Measurements from ENCODE around the gene ZNF112.
"Not testable (repeated sequence)": the region's sequence is repeated elsewhere in the genome, so short reads cannot be mapped to it uniquely, and the experiment has no call there.

The ZNF112 gene

GRCh38 chr19:44344255-44344654 lies 12.2 kb downstream of the ZNF112 start:
- no peak overlapping the region for H3K27ac ChIP-seq
- no peak overlapping the region for H3K4me2 ChIP-seq
- no peak overlapping the region for H3K9ac ChIP-seq
- no peaks in the 10 kb centered on the region for H4K20me1 ChIP-seq
- H3K27me3 ChIP-seq, result no peaks in the 10 kb centered on the region
- peaks cover 14 to 23% (median 18%) of the 10 kb centered on the region in 11 experiments; a peak in 21 of 22 replicates for H3K9me3 ChIP-seq (replicated peaks in 1 of 11)
- H3K4me1 ChIP-seq, result peaks cover 0 to 6% (median 0%) of the 10 kb centered on the region in 10 experiments; a peak in 2 of 20 replicates
- TF ChIP-seq Cebpa-rat (IDR thresholded peaks at IDR 0.05), result no peak
- H3K4me3 ChIP-seq, result no peak overlapping the region
- H3K36me3 ChIP-seq, result no peaks in the 10 kb centered on the region

DNA sequence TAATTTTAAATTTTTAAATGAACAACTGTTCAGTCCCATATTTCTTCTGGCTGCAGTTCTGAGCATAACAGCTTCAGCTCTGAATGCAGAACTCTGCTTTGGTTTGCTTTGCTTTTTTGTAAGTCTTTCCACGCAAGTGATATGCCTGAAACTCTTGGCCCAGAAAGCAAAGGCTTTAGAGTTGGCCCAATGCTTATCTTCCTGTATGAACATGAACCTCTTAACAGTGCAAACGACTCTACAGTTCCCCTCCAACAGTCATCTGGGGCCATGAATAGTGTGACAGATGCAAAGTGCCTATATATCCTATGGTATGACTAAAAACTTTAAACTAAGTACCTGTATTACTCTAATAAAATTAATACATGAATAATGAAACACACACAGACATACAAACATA lies 14.7 kb downstream of the ZNF112 start:
- Histone ChIP-seq H3K4me2 (no peak overlapping the region), H4K20me1 (no peaks in the 10 kb centered on the region), H3K4me1 (peaks cover 0 to 6% (median 0%) of the 10 kb centered on the region in 10 experiments; a peak in 2 of 20 replicates), H3K9ac (no peak overlapping the region), H3K27me3 (no peaks in the 10 kb centered on the region), H3K9me3 (replicated peaks in 1 of 11) (peaks cover 11 to 24% (median 15%) of the 10 kb centered on the region in 11 experiments), H3K27ac (no peak overlapping the region), H3K36me3 (no peaks in the 10 kb centered on the region), H3K4me3 (no peak overlapping the region)
- TF ChIP-seq Cebpa-rat (IDR thresholded peaks at IDR 0.05), result no peak

DNA sequence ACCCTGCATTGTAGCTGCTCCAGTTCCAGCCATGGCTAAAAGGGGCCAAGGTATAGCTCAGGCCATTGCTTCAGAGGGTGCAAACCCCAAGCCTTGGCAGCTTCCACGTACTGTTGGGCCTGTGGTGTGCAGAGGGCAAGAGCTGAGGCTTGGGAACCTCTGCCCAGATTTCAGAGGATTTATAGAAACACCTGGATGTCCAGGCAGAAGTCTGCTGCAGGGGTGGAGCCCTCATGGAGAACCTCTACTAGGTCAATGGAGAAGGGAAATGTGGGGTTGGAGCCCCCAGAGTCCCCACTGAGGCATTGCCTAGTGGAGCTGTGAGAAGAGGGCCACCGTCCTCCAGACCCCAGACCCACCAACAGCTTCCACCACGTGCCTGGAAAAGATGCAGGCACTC lies 21.8 kb downstream of the ZNF112 start:
- H4K20me1 ChIP-seq, H3K4me2 ChIP-seq, H3K4me1 ChIP-seq, H3K27ac ChIP-seq, H3K27me3 ChIP-seq, H3K9ac ChIP-seq: not testable (repeated sequence)
- H3K36me3 ChIP-seq, result peaks cover 0 to 16% (median 0%) of the 10 kb centered on the region in 11 experiments; a peak in 5 of 22 replicates
- peaks cover 80 to 95% (median 86%) of the 10 kb centered on the region in 11 experiments for H3K9me3 ChIP-seq (replicated peaks in 1 of 11)
- peak overlapping the region in 7 of 10 experiments; percentile 6 to 41 (median 31); a peak in 7 of 20 replicates for H3K4me3 ChIP-seq

DNA sequence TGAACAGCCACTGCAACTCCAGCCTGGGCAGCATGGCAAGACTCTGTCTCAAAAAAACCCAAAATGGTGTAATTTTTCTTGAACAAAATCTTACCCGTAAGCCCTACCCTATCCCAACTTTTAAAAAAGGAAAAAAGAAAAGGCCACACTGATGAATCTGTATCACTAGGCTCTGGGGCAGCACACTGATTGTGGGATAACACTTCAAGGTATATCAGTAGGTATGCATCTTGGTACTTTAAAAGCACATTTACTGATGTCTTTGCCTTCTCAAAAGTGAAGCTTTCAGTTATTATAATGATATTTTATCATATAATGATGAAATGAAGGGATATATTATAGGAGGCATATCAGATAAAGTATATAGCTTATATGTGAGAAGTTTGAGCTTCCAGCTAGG lies 24.3 kb downstream of the ZNF112 start:
- Histone ChIP-seq H3K9me3 (replicated peaks in 1 of 11) (peaks cover 69 to 99% (median 90%) of the 10 kb centered on the region in 11 experiments), H3K36me3 (peaks cover 0 to 16% (median 0%) of the 10 kb centered on the region in 11 experiments; a peak in 5 of 22 replicates), H3K27ac (no peak overlapping the region), H4K20me1 (no peaks in the 10 kb centered on the region), H3K4me2 (no peak overlapping the region), H3K27me3 (no peaks in the 10 kb centered on the region), H3K4me3 (no peak overlapping the region), H3K4me1 (no peaks in the 10 kb centered on the region), H3K9ac (no peak overlapping the region)
- no peak for TF ChIP-seq Cebpa-rat (IDR thresholded peaks at IDR 0.05)

GRCh38 chr19:44315883-44316282 lies 40.6 kb downstream of the ZNF112 start:
- Histone ChIP-seq H3K4me2 (no peak overlapping the region), H3K36me3 (no peaks in the 10 kb centered on the region), H3K9ac (no peak overlapping the region), H3K9me3 (replicated peaks in 1 of 11) (peaks cover 6 to 24% (median 11%) of the 10 kb centered on the region in 11 experiments; a peak in 19 of 22 replicates), H3K27me3 (no peaks in the 10 kb centered on the region), H3K4me3 (no peak overlapping the region), H3K27ac (no peak overlapping the region), H4K20me1 (no peaks in the 10 kb centered on the region), H3K4me1 (peaks cover 0 to 6% (median 4%) of the 10 kb centered on the region in 10 experiments; a peak in 9 of 20 replicates)
- TF ChIP-seq Cebpa-rat (IDR thresholded peaks at IDR 0.05), result no peak

DNA sequence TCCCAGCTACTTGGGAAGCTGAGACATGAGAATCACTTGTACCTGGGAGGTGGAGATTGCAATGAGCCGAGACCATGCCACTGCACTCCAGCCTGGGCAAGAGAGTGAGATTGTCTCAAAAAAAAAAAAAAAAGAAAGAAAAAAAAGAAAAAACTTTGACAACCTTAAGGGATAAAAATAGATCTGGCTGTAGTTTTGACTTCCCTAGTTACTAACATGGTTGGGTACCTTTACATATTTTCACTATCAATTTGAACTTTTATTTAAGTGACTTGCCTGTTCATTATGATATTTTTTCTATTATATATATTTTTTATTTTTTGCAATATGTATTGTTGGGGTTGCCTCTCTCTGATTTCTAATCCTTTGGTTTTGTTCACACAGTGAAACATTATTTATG lies 43.2 kb downstream of the ZNF112 start:
- Histone ChIP-seq H3K27me3 (no peaks in the 10 kb centered on the region), H3K4me2 (peak overlapping the region in 3 of 11 experiments; percentile 9 to 26 (median 23); a peak in 2 of 22 replicates)
- TF ChIP-seq Cebpa-rat (IDR thresholded peaks at IDR 0.05), result no peak

GRCh38 chr19:44308011-44308410 lies 48.5 kb downstream of the ZNF112 start:
- H3K4me3 ChIP-seq, result no peak overlapping the region
- no peaks in the 10 kb centered on the region for H4K20me1 ChIP-seq
- H3K9me3 ChIP-seq (replicated peaks in 1 of 11), result peaks cover 0 to 54% (median 14%) of the 10 kb centered on the region in 11 experiments; a peak in 11 of 22 replicates
- H3K9ac ChIP-seq, result no peak overlapping the region
- peaks cover 9 to 16% (median 14%) of the 10 kb centered on the region in 10 experiments; a peak in 19 of 20 replicates for H3K4me1 ChIP-seq
- no peak overlapping the region for H3K4me2 ChIP-seq
- no peak for TF ChIP-seq Cebpa-rat (IDR thresholded peaks at IDR 0.05)
- H3K27ac ChIP-seq, result peak overlapping the region in 1 of 11 experiments; percentile 30; a peak in 2 of 22 replicates
- no peaks in the 10 kb centered on the region for H3K36me3 ChIP-seq
- no peaks in the 10 kb centered on the region for H3K27me3 ChIP-seq

More for the DNA sequence above, 43.2 kb downstream of the ZNF112 start:
- H3K9ac ChIP-seq, result no peak overlapping the region
- no peaks in the 10 kb centered on the region for H3K36me3 ChIP-seq
- no peaks in the 10 kb centered on the region for H4K20me1 ChIP-seq
- peaks cover 0 to 6% (median 4%) of the 10 kb centered on the region in 10 experiments; a peak in 9 of 20 replicates for H3K4me1 ChIP-seq
- no peak overlapping the region for H3K4me3 ChIP-seq
- H3K9me3 ChIP-seq (replicated peaks in 1 of 11), result peaks cover 0 to 35% (median 9%) of the 10 kb centered on the region in 11 experiments; a peak in 13 of 22 replicates
- no peak overlapping the region for H3K27ac ChIP-seq

DNA sequence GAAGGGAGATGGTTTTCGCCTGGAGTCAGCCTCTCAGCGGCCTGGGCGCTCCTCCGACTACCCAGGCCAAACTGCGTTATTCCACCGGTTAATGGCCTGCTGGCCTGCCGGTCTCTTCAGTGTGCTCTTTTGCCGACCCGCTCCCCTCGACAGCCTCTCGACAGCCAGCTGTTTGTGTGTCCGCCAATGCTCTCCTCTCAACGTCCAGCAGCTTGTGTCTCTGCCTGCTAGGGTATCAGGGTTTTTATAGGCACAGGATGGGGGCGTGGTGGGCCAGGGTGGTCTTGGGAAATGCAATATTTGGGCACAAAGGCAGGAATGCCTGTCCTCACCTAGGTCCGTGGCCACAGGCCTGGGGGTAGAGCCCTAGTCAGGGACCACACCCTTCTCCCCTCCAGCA lies 50.2 kb downstream of the ZNF112 start:
- no peak overlapping the region for H3K9ac ChIP-seq
- no peaks in the 10 kb centered on the region for H3K27me3 ChIP-seq
- H3K9me3 ChIP-seq (replicated peaks in 1 of 11), result peaks cover 0 to 46% (median 14%) of the 10 kb centered on the region in 11 experiments; a peak in 11 of 22 replicates
- H3K36me3 ChIP-seq, result peaks cover 7 to 13% (median 13%) of the 10 kb centered on the region in 11 experiments; a peak in 21 of 22 replicates
- H3K27ac ChIP-seq, result no peak overlapping the region
- no peaks in the 10 kb centered on the region for H4K20me1 ChIP-seq
- H3K4me1 ChIP-seq, result peaks cover 9 to 13% (median 11%) of the 10 kb centered on the region in 10 experiments; a peak in 19 of 20 replicates
- no peak overlapping the region for H3K4me3 ChIP-seq
- TF ChIP-seq Cebpa-rat (IDR thresholded peaks at IDR 0.05), result no peak
- no peak overlapping the region for H3K4me2 ChIP-seq

DNA sequence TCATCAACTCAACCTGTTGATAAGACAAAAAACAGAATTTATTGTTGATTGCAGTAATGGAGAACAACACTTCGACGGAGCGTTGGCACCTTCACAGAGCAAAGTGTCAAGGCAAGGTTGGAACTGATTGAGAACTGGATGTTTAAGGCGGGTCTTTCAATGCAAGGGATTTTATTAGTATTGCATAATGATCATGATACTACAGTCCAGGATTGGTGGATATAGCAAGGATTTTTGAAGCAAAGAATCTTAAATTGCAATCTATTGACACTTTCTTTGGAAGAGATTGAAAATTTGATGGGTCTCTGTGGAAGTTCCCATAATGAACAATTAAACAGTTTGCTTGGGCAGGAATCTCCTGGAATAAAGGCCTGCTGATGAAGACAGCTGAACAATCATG lies 51.0 kb downstream of the ZNF112 start:
- TF ChIP-seq Cebpa-rat (IDR thresholded peaks at IDR 0.05), result no peak
- peaks cover 7 to 22% (median 19%) of the 10 kb centered on the region in 11 experiments for H3K36me3 ChIP-seq
- H4K20me1 ChIP-seq, result no peaks in the 10 kb centered on the region
- peaks cover 9 to 13% (median 11%) of the 10 kb centered on the region in 10 experiments; a peak in 19 of 20 replicates for H3K4me1 ChIP-seq
- H3K4me3 ChIP-seq, result peak overlapping the region in 5 of 10 experiments; percentile 71 to 86 (median 76); a peak in 6 of 20 replicates
- H3K4me2 ChIP-seq, result peak overlapping the region; percentile 8 to 94 (median 49); a peak in 12 of 22 replicates
- peak overlapping the region in 1 of 11 experiments; percentile 29; a peak in 1 of 22 replicates for H3K27ac ChIP-seq
- H3K27me3 ChIP-seq, result no peaks in the 10 kb centered on the region
- H3K9me3 ChIP-seq (replicated peaks in 1 of 11), result peaks cover 0 to 46% (median 14%) of the 10 kb centered on the region in 11 experiments; a peak in 11 of 22 replicates
- no peak overlapping the region for H3K9ac ChIP-seq
